ENCODE measurements around the gene NDUFA5. TPM values are rescaled to one million over a fixed set of nuclear protein-coding genes. Genes with fewer than 3 reads are reported as not detected.

The NDUFA5 gene
- total RNA-seq, 2 donors from 2014 or later, result 48.6 to 52.3 TPM

DNA sequence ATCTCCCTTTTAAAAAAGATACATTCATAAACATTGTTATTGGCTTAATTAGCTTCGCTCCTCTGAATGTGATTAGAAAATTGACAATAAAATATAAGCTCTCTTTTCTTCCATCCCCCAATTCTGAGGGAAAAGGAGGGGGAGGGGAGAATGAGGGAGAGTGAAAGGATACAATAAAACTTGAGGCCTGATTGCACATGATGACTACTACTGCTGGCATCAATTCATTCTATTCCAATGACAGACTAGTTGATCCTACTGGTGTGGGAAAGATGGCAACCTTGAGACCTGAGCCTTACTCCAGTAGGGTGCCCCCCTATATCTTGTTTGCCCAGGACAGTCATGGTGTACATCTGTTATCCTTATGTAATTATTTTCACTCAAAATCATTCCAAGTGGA lies 18.7 kb downstream of the NDUFA5 start:
- WGBS, 2 experiments (ENCODE audit: insufficient coverage in 1 of 2, insufficient read length in 1 of 2), result no CpG with 5 or more reads among the region's 1 CpG
- Histone ChIP-seq H3K4me1 (ENCODE audit: control insufficient read depth, insufficient read depth, low read length) (no peaks in the 10 kb centered on the region), H3K27me3 (ENCODE audit: control insufficient read depth, insufficient read depth, low read length, poor library complexity, severe bottlenecking) (peaks cover 1% of the 10 kb centered on the region), H3K9ac (ENCODE audit: extremely low read depth, low read length, poor library complexity, severe bottlenecking) (no peak overlapping the region), H3K9me3 (ENCODE audit: control insufficient read depth, low read length) (no peaks in the 10 kb centered on the region), H3K36me3 (ENCODE audit: control insufficient read depth, insufficient read depth, low read length) (peaks cover 3% of the 10 kb centered on the region), H3K4me3 (ENCODE audit: low read length) (no peak overlapping the region), H3K27ac (ENCODE audit: low read depth, low read length) (no peak overlapping the region)
- H3K4me3 Mint-ChIP-seq, result no peak overlapping the region
- no peaks in the 10 kb centered on the region for H3K36me3 Mint-ChIP-seq (ENCODE audit: low read depth)
- H3K27ac Mint-ChIP-seq, result no peak overlapping the region
- DNase-seq, result no peak
- H3K4me1 Mint-ChIP-seq, result peaks cover 2% of the 10 kb centered on the region
- TF ChIP-seq, protein P1, sequence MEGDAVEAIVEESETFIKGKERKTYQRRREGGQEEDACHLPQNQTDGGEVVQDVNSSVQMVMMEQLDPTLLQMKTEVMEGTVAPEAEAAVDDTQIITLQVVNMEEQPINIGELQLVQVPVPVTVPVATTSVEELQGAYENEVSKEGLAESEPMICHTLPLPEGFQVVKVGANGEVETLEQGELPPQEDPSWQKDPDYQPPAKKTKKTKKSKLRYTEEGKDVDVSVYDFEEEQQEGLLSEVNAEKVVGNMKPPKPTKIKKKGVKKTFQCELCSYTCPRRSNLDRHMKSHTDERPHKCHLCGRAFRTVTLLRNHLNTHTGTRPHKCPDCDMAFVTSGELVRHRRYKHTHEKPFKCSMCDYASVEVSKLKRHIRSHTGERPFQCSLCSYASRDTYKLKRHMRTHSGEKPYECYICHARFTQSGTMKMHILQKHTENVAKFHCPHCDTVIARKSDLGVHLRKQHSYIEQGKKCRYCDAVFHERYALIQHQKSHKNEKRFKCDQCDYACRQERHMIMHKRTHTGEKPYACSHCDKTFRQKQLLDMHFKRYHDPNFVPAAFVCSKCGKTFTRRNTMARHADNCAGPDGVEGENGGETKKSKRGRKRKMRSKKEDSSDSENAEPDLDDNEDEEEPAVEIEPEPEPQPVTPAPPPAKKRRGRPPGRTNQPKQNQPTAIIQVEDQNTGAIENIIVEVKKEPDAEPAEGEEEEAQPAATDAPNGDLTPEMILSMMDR (conservative IDR thresholded peaks at IDR 0.05), result no peak
- H3K9me3 Mint-ChIP-seq, result no peaks in the 10 kb centered on the region
- H3K27me3 Mint-ChIP-seq (ENCODE audit: insufficient read depth), result peaks cover 5% of the 10 kb centered on the region

DNA sequence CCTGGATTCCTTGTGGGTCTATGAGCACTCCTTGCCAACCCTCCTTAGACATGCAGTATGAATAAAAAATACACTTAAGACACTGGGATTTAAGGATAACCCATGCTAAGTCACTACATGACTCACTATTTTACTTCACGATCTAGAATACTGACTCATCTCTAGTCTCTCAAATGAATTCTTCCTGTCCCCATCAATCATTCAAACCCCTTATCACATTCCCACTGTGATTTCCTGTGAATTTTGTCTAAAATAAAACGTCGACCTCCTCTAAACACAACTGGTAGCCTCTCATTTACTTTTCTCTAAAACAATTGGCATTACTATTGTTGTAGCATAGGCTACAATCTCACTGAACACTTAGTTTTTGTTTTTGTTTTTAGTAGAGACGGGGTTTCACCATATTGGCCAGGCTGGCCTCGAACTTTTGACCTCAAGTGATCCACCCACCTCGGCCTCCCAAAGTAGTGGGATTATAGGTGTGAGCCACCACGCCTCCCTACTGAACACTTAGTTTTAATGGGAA lies 19.4 kb downstream of the NDUFA5 start:
- H3K27ac ChIP-seq (ENCODE audit: low read depth, low read length), result no peak overlapping the region
- H3K9me3 Mint-ChIP-seq, result no peaks in the 10 kb centered on the region
- no peak overlapping the region for H3K4me3 Mint-ChIP-seq
- H3K4me3 ChIP-seq (ENCODE audit: low read length), result no peak overlapping the region
- H3K27me3 Mint-ChIP-seq (ENCODE audit: insufficient read depth), result peaks cover 11% of the 10 kb centered on the region
- DNase-seq, result no peak
- H3K4me1 Mint-ChIP-seq, result peaks cover 4% of the 10 kb centered on the region
- TF ChIP-seq, protein P1 (conservative IDR thresholded peaks at IDR 0.05), result no peak
- H3K36me3 ChIP-seq (ENCODE audit: control insufficient read depth, insufficient read depth, low read length), result peaks cover 3% of the 10 kb centered on the region
- H3K9ac ChIP-seq (ENCODE audit: extremely low read depth, low read length, poor library complexity, severe bottlenecking), result no peak overlapping the region
- H3K9me3 ChIP-seq (ENCODE audit: control insufficient read depth, low read length), result no peaks in the 10 kb centered on the region
- peaks cover 8% of the 10 kb centered on the region for H3K27me3 ChIP-seq (ENCODE audit: control insufficient read depth, insufficient read depth, low read length, poor library complexity, severe bottlenecking)
- 83 to 92% methylated on average over 3 to 7 of the region's 7 CpGs for WGBS, 2 experiments (ENCODE audit: insufficient coverage in 1 of 2, insufficient read length in 1 of 2)
- H3K36me3 Mint-ChIP-seq (ENCODE audit: low read depth), result no peaks in the 10 kb centered on the region
- no peaks in the 10 kb centered on the region for H3K4me1 ChIP-seq (ENCODE audit: control insufficient read depth, insufficient read depth, low read length)
- no peak overlapping the region for H3K27ac Mint-ChIP-seq

DNA sequence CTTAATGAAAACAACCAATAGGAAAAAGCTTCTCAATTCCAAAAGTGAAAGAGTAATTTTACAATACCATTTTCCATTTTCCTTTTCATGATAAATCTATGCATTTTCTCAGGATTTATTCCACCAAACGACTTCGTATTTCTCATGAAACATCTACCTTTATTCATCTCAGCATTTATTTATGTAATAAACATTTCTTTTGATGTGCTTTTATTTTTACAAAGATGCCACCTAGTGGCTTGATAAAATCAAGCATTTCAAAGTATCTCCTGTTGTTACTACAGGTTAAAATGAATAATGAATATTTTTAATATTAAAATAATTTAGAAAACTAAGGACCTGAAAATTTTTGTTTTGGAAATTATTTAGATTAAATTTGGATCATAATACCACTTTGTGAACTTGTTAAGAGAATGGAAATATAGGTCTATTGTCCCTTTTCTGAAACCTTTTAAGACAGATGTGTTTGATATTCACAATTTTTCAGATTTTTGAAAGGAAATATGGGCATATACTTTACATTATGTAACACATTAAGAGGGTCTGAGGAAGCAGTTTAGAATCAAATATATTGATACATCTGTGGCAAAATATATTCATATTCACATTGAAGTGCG lies 20.5 kb downstream of the NDUFA5 start:
- Mint-ChIP-seq H3K36me3 (ENCODE audit: low read depth) (no peaks in the 10 kb centered on the region), H3K9me3 (no peaks in the 10 kb centered on the region), H3K27ac (no peak overlapping the region), H3K27me3 (ENCODE audit: insufficient read depth) (peaks cover 19% of the 10 kb centered on the region), H3K4me3 (no peak overlapping the region), H3K4me1 (peaks cover 6% of the 10 kb centered on the region)
- Histone ChIP-seq H3K9me3 (ENCODE audit: control insufficient read depth, low read length) (no peaks in the 10 kb centered on the region), H3K27me3 (ENCODE audit: control insufficient read depth, insufficient read depth, low read length, poor library complexity, severe bottlenecking) (peaks cover 12% of the 10 kb centered on the region), H3K9ac (ENCODE audit: extremely low read depth, low read length, poor library complexity, severe bottlenecking) (no peak overlapping the region), H3K4me1 (ENCODE audit: control insufficient read depth, insufficient read depth, low read length) (no peaks in the 10 kb centered on the region), H3K4me3 (ENCODE audit: low read length) (no peak overlapping the region), H3K36me3 (ENCODE audit: control insufficient read depth, insufficient read depth, low read length) (no peaks in the 10 kb centered on the region), H3K27ac (ENCODE audit: low read depth, low read length) (no peak overlapping the region)
- DNase-seq, result no peak
- TF ChIP-seq, protein P1 (conservative IDR thresholded peaks at IDR 0.05), result peak; percentile 80
- 71% methylated on average over 3 of the region's 3 CpGs; no CpG with 5 or more reads in 1 of the 2 experiments for WGBS, 2 experiments (ENCODE audit: insufficient coverage in 1 of 2, insufficient read length in 1 of 2)
